Endodermal cell (in vitro differentiated cells): ENCODE results near the gene MEI1. TPM values are rescaled to one million over a fixed set of nuclear protein-coding genes. Genes with fewer than 3 reads are reported as not detected.

Experiments used
- DNase-seq: peaks from one replicate; pipeline ENCODE4 v3.0.0-alpha.2; 2017
- H3K27ac ChIP-seq: 2 replicates; pipeline ENCODE4 v1.5.1; 2013; ENCODE audit warnings: mild to moderate bottlenecking, low read depth, low read length, moderate library complexity
- H3K27me3 ChIP-seq: 2 replicates; pipeline ENCODE4 v1.6.1; 2013; ENCODE audit warnings: mild to moderate bottlenecking, low read length, moderate library complexity; ENCODE audit not compliant: insufficient read depth, control insufficient read depth, poor library complexity, severe bottlenecking
- H3K36me3 ChIP-seq: 2 replicates; pipeline ENCODE4 v1.7.0; 2013; ENCODE audit warnings: mild to moderate bottlenecking, low read length, moderate library complexity; ENCODE audit not compliant: control insufficient read depth, insufficient read depth
- H3K4me1 ChIP-seq: one replicate; pipeline ENCODE4 v1.7.0; 2013; ENCODE audit warnings: low read length; ENCODE audit not compliant: control insufficient read depth, insufficient read depth
- H3K4me3 ChIP-seq: 2 replicates; pipeline ENCODE4 v1.5.1; 2013; ENCODE audit warnings: mild to moderate bottlenecking, low read length, moderate library complexity
- H3K9ac ChIP-seq: 2 replicates; pipeline ENCODE4 v1.6.1; 2013; ENCODE audit warnings: mild to moderate bottlenecking, low read length, moderate library complexity; ENCODE audit not compliant: poor library complexity, severe bottlenecking; ENCODE audit errors: extremely low read depth
- H3K9me3 ChIP-seq: 2 replicates; pipeline ENCODE4 v1.6.1; 2013; ENCODE audit warnings: mild to moderate bottlenecking, low read length, moderate library complexity; ENCODE audit not compliant: control insufficient read depth
- H3K27ac Mint-ChIP-seq: 2 replicates; pipeline ENCODE4 v1.8.0; 2020; ENCODE audit warnings: mixed read lengths
- H3K27me3 Mint-ChIP-seq: 2 replicates; pipeline ENCODE4 v1.8.0; 2021; ENCODE audit warnings: mild to moderate bottlenecking, mixed read lengths; ENCODE audit not compliant: insufficient read depth
- H3K36me3 Mint-ChIP-seq: 2 replicates; pipeline ENCODE4 v1.8.0; 2020; ENCODE audit warnings: low read depth, mixed read lengths
- H3K4me1 Mint-ChIP-seq: 2 replicates; pipeline ENCODE4 v1.8.0; 2020; ENCODE audit warnings: mixed read lengths
- H3K4me3 Mint-ChIP-seq: 2 replicates; pipeline ENCODE4 v1.8.0; 2020; ENCODE audit warnings: mild to moderate bottlenecking, moderate library complexity, mixed read lengths
- H3K9me3 Mint-ChIP-seq: 2 replicates; pipeline ENCODE4 v1.8.0; 2020; ENCODE audit warnings: mild to moderate bottlenecking, mixed read lengths
- CTCF ChIP-seq: fragments of 200-600 bp; sonication (generic); conservative IDR thresholded peaks from 2 replicates; pipeline ENCODE4 v1.5.0; 2021; ENCODE audit warnings: antibody characterized with exemption, mild to moderate bottlenecking
- WGBS, 2 experiments: methylation state at CpG; one replicate each; pipeline versions ENCODE4 v1.1.5 to v1.1.7; 2013; ENCODE audit warnings: missing lambda C conversion rate in 2 of 2, mixed read lengths in 1 of 2; ENCODE audit not compliant: insufficient coverage in 1 of 2, insufficient read length in 1 of 2; 5-methylcytosine and 5-hydroxymethylcytosine counted together
- total RNA-seq, 2 donors: library from RNA; stranded (reverse); fragmentation: NEBNext Ultra II Directional in 1 of 2; extraction: Animal tissue kit (Norgen Biotek cat#: 25700) in 1 of 2; gene quantifications; 2 replicates in 1 of 2; 3 replicates in 1 of 2; pipeline ENCODE4 v1.2.1, GENCODE V29; 2021

The MEI1 gene
- total RNA-seq, 2 donors from 2014 or later, result 1.2 to 1.5 TPM

GRCh38 chr22:41770715-41771468, 71.6 kb downstream of the MEI1 start:
- H3K27ac Mint-ChIP-seq, result no peak overlapping the region
- no peaks in the 10 kb centered on the region for H3K36me3 ChIP-seq
- H3K27me3 Mint-ChIP-seq, result peaks cover 22% of the 10 kb centered on the region
- WGBS, 2 experiments, result 92 to 93% methylated on average over 2 to 5 of the region's 5 CpGs
- no peak overlapping the region for H3K4me3 ChIP-seq
- no peaks in the 10 kb centered on the region for H3K36me3 Mint-ChIP-seq
- H3K9me3 Mint-ChIP-seq, result no peaks in the 10 kb centered on the region
- no peak for DNase-seq
- H3K27me3 ChIP-seq, result no peaks in the 10 kb centered on the region
- H3K4me3 Mint-ChIP-seq, result no peak overlapping the region
- no peak overlapping the region for H3K9ac ChIP-seq
- H3K4me1 ChIP-seq, result no peaks in the 10 kb centered on the region
- H3K27ac ChIP-seq, result no peak overlapping the region
- peaks cover 15% of the 10 kb centered on the region for H3K4me1 Mint-ChIP-seq
- TF ChIP-seq CTCF, result no peak
- no peaks in the 10 kb centered on the region for H3K9me3 ChIP-seq

GRCh38 chr22:41772198-41772597, 72.9 kb downstream of the MEI1 start:
- no peaks in the 10 kb centered on the region for H3K27me3 ChIP-seq
- no peaks in the 10 kb centered on the region for H3K36me3 Mint-ChIP-seq
- H3K9ac ChIP-seq, result no peak overlapping the region
- H3K27me3 Mint-ChIP-seq, result peaks cover 24% of the 10 kb centered on the region
- H3K27ac ChIP-seq, result no peak overlapping the region
- H3K9me3 ChIP-seq, result no peaks in the 10 kb centered on the region
- H3K4me3 Mint-ChIP-seq, result no peak overlapping the region
- WGBS, 2 experiments, result 86 to 95% methylated on average over 1 to 4 of the region's 4 CpGs
- DNase-seq, result no peak
- TF ChIP-seq CTCF, result no peak
- no peak overlapping the region for H3K4me3 ChIP-seq
- H3K27ac Mint-ChIP-seq, result no peak overlapping the region
- no peaks in the 10 kb centered on the region for H3K9me3 Mint-ChIP-seq
- no peaks in the 10 kb centered on the region for H3K4me1 ChIP-seq
- no peaks in the 10 kb centered on the region for H3K36me3 ChIP-seq
- peaks cover 18% of the 10 kb centered on the region for H3K4me1 Mint-ChIP-seq

- Mint-ChIP-seq H3K27ac (no peak overlapping the region), H3K9me3 (no peaks in the 10 kb centered on the region)
- DNase-seq, result no peak
Measured at GRCh38 chr22:41772645-41773044, 73.3 kb downstream of the MEI1 start.

More at GRCh38 chr22:41772645-41773044, 73.3 kb downstream of the MEI1 start:
- H3K27ac ChIP-seq, result no peak overlapping the region
- no peaks in the 10 kb centered on the region for H3K36me3 ChIP-seq
- no peaks in the 10 kb centered on the region for H3K4me1 ChIP-seq
- H3K27me3 ChIP-seq, result peaks cover 4% of the 10 kb centered on the region
- peaks cover 18% of the 10 kb centered on the region for H3K4me1 Mint-ChIP-seq
- no peaks in the 10 kb centered on the region for H3K36me3 Mint-ChIP-seq
- H3K9me3 ChIP-seq, result no peaks in the 10 kb centered on the region
- no peak overlapping the region for H3K4me3 ChIP-seq
- H3K27me3 Mint-ChIP-seq, result peaks cover 26% of the 10 kb centered on the region
- TF ChIP-seq CTCF, result no peak
- H3K9ac ChIP-seq, result no peak overlapping the region
- H3K4me3 Mint-ChIP-seq, result no peak overlapping the region
